HG02885 (cell line): ENCODE data around the gene PCP2.

Source experiments
- ATAC-seq: cut with Tn5 transposase; IDR thresholded peaks from one replicate; pipeline ENCODE4 v1.9.1; 2021; ENCODE audit warnings: mild to moderate bottlenecking; ENCODE audit not compliant: unreplicated experiment, poor library complexity

The PCP2 gene

DNA sequence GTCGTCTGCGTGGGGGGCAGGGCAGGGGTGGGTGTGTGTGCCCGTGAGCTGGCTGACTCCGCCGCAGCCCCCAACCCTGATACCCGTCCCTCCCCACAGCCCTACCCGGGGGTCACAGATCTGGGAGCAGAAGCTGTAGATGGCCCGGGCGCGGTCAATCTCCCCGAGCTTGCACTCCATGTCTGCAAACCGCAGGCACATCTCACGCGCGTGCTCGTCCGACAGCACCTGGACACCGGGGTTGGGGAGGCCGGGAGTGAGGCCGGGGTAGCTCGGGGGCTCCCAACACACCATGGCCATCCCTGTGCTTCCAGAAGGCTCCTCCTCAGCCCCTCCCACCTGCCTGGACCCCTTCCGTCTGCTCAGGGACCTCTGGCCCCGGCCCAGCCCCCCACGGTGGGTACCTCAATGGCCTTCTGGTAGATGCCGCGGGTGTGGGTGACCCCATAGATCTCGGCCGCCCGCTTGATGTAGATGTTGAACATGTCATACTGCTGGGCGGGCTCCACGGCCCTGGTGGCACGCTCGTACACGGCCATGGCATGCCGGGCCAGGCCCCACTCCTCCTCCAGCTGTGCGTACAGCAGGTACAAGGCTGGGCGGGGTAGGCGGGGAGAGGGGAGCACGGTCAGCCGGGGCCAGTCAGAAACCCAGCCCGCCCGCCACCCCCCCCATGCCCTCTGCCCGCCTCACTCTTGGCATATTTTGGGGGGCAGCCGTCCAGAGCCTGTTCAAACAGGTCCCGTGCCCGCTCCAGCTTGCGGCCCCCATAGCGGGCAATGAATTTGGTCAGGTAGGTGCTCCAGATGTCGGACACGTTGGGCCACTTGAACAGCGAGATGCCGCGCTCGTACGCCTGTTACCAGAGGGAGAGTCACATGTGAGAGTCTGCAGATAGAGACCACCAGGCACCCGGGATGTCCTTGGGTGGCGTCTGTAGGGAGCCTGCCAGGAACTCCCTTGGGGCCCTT is 12.8 kb downstream of the PCP2 start:
- no peak for ATAC-seq

DNA sequence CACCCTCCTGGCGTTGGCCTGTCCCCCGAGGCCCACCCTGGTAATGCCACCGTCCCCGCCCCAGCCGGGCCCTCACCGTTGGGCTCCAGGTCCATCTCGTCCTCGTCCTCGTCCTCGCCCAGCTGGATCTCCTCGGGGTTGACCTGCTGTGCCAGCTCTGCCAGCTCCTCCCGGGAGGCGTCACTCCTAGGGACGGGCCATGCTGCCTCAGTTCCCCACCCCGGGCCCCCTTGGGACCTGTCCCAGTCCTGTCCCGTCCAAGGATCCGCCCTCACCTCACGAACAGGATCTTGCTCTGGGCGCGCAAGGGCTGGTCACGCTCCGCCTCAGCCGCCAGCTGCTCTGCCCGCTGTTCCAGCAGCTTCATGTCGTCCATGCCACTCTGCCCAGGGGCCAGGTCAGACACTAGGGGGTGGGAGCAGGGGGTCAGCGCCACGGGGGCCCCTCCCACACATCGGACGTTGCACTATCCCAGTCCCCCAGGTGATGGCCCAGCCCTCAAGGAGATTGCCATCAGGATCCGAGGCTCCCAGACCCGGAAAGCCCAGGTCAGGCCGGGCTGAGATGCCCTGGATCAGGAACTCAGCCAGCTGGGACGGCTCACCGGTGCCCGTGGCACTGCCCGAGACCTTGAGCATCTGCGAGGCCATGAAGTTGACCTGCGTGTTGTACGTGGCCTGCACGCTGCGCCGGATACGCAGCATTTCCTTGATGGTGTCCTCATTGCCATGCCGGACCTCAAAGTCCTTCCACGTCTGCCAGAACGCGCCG is 13.7 kb downstream of the PCP2 start:
- no peak for ATAC-seq

DNA sequence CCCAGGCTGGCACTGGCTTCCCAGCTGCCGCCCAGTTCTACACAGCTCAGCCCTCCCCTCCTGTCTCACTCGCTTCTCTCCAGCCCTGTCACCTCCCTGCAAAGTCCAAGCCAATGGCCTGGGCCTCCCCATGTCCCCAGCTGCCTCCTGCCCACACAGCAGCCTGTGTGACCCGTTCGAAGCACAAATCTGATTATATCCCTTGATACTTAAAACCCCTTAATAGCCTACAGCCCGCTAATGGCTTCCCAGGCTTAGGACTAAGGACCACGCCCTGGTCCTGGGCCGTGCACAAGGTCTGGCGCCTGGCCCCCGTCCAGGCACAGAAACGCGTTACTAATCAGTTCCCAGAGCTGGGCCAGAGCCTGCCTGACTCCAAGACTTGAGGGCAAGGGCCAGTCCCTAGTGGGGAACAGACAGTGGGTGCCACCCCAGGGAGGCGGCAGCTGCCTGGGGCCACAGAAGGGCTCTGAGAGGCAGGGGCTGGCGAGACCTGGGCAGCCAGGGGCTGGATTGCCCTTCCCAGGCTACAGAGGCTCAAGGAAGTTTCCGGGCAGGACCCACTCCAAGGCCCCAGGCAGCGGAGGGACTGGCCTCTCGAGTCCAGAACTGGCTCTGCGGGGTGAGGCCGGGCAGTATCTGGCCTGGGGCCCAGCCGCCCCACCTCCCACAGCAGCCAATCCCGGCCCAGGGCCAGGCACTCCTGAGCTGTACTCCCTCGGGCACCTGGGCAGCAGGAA is 14.6 kb downstream of the PCP2 start:
- no peak for ATAC-seq

DNA sequence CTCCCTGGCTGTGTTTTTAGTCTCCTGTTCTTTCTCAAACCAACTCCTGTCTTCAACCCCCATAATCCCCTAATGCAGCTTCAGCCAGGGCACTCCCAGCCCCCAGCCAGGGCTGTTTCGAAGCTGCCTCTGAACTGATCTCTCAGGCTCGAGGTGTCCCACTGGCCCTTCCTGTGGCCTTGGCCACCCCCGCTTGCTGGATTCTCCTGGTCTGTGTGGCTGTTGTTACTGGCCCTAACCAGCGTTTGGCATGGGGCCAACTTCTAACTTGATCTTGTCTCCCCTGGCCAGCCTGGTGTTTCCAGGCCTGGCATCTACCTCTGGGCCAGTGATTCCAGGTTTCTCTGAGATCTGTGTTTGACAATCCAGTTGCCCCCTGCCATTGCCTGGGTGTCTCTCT is 15.2 kb downstream of the PCP2 start:
- ATAC-seq, result no peak

DNA sequence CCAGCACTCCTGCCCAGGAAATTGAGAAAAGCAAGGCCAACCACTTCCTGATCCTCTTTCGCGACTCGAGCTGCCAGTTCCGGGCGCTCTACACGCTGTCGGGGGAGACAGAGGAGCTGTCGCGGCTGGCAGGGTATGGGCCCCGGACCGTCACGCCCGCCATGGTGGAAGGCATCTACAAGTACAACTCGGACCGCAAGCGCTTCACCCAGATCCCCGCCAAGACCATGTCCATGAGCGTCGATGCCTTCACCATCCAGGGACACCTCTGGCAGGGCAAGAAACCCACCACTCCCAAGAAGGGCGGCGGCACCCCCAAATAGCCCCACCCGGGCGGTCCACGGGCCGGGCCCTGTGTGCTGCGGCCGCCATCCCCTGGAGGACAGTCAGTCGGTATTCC is 15.8 kb downstream of the PCP2 start:
- ATAC-seq, result no peak

DNA sequence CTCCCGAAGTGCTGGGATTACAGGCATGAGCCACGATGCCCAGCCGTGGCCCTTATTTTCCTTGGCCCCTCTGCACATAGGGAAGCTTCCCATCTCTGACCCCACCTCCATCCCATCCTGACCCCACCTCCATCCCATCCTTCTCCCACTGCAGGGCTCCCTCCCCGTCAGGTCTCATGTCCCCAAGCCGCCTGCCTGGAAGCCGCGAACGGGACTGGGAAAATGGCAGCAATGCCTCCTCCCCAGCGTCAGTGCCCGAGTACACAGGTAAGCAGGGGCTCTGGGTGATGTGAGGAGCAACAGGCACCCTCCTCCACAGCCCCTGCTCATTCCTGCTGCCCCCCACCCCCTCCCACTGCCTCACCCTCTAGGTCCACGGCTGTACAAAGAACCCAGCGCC is 16.3 kb downstream of the PCP2 start:
- ATAC-seq, result no peak

DNA sequence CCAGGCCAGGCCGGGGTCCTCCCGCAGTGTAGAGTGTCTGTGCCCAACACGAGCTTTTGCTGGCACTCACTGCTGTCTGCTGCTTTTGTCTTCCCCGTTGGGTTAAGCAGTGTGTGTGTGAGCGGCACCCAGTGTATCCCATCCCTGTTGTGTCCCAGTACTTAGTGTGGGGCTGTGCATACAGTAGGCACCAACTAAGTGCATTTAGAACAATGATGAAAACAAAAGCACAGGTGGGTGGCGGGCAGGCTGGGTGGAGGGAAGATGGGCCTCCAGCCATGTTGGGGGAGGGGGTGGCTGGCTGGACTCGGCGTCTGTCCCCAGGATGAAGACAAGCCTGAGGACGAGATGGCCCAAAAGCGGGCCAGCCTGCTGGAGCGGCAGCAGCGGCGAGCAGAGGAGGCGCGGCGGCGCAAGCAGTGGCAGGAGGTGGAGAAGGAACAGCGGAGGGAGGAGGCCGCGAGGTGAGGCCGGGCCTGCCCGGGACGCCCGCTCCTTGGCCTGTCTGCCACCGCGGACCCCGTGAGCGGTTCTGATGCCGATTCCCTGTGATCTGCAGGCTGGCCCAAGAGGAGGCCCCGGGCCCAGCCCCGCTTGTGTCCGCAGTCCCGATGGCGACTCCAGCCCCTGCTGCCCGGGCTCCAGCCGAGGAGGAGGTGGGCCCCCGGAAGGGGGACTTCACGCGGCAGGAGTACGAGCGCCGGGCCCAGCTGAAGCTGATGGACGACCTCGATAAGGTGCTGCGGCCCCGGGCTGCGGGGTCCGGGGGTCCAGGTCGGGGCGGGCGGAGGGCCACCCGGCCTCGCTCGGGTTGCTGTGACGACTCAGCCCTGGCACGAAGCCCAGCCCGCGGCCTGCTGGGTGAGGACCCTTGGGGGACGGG is 18.4 kb downstream of the PCP2 start:
- no peak for ATAC-seq

DNA sequence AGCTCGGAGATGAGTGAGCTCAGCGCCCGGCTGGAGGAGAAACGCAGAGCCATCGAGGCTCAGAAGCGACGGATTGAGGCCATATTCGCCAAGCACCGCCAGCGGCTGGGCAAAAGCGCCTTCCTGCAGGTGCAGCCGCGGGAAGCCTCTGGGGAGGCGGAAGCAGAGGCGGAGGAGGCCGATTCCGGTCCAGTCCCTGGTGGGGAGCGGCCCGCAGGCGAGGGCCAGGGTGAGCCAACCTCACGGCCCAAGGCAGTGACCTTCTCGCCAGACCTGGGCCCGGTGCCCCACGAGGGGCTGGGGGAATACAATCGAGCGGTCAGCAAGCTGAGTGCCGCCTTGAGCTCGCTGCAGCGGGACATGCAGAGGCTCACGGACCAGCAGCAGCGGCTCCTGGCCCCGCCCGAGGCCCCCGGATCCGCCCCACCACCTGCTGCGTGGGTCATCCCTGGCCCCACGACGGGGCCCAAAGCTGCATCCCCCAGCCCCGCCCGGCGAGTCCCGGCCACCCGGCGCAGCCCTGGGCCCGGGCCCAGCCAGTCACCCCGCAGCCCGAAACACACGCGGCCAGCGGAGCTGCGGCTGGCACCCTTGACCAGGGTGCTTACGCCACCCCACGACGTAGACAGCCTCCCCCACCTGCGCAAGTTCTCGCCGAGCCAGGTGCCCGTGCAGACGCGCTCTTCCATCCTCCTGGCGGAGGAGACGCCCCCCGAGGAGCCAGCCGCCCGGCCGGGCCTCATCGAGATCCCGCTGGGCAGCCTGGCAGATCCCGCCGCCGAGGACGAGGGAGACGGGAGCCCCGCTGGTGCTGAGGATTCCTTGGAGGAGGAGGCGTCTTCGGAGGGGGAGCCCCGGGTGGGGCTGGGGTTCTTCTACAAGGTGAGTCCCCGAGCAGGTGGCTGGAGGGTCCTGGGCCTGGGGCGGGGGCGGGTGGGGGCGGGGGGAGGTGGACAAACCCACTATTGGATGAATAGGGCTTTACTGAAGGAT is 20.9 kb downstream of the PCP2 start:
- no peak for ATAC-seq

DNA sequence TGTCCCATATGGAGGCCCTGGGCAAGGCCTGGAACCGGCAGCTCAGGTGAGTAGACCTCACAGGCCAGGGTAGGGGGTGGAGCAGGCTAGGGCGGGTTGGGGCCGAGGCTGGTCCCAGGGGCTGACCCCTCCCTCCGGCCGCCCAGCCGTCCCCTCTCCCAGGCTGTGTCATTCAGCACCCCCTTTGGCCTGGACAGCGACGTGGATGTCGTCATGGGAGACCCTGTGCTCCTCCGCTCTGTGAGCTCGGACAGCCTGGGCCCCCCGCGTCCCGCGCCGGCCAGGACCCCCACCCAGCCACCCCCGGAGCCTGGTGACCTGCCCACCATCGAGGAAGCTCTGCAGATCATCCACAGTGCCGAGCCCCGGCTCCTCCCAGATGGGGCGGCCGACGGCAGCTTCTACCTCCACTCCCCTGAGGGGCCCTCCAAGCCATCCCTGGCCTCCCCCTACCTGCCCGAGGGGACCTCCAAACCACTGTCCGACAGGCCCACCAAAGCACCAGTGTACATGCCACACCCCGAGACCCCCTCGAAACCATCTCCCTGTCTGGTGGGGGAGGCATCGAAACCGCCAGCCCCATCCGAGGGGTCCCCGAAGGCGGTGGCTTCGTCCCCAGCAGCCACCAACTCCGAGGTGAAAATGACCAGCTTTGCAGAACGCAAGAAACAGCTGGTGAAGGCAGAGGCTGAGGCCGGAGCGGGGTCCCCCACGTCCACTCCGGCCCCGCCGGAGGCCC is 21.8 kb downstream of the PCP2 start:
- ATAC-seq, result no peak

DNA sequence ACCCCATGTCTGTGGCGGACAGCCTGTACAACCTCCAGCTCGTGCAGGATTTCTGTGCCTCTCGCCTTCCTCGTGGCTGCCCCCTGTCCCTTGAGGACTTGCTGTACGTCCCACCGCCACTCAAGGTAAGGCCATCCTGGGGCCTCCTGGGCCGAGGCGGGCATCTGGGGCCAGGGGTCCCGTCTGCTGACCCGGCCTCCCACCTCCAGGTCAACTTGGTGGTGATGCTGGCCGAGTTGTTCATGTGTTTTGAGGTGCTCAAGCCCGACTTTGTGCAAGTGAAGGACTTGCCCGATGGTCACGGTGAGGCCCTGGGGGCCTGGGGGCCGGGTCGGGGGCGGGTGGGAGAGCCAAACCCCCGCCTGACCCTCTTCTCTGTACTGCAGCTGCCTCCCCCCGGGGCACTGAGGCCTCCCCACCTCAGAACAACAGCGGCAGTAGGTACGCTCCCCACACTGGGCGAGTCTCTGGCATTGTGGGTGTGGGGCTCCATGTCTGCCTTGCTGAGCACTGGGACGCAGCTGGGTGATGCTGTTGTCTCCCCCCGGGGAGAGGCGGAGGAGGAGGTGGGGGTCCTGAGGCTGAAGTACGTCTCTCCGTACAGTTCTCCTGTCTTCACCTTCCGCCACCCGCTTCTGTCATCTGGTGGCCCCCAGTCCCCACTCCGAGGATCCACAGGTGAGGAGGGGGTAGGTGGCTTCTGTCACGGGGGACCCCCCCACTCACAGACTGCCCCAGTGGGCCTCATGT is 22.9 kb downstream of the PCP2 start:
- ATAC-seq, result no peak

DNA sequence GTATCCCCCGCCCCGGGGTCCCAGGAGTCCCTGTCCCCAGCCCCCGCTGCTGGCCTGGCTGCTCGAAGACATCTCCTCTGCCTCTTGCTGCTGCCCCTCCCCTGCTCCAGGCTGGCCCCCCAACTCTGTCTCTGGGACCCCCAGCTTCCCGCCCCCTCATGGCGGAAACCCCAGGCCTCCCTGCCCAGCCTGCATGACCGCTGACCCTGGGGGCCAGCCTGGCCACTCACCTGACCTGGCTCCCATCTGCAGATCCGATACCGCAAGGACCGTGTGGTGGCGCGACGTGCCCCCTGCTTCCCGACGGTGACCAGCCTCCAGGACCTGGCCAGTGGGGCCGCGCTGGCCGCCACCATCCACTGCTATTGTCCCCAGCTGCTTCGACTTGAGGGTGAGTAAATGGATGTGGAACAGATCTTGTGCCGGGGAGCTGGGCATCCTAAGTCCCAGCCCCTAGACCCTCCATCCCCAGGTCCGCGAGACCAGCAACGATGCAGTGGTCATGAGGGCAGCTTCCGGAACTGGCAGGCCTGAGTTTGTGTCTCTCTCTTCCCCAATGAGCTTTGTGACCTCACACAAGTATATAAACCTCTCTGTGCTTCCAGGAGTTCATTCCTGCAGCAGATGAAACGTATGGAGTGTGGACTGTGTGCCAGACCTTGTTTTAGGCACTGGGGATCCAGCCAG is 25.5 kb downstream of the PCP2 start:
- ATAC-seq, result no peak

DNA sequence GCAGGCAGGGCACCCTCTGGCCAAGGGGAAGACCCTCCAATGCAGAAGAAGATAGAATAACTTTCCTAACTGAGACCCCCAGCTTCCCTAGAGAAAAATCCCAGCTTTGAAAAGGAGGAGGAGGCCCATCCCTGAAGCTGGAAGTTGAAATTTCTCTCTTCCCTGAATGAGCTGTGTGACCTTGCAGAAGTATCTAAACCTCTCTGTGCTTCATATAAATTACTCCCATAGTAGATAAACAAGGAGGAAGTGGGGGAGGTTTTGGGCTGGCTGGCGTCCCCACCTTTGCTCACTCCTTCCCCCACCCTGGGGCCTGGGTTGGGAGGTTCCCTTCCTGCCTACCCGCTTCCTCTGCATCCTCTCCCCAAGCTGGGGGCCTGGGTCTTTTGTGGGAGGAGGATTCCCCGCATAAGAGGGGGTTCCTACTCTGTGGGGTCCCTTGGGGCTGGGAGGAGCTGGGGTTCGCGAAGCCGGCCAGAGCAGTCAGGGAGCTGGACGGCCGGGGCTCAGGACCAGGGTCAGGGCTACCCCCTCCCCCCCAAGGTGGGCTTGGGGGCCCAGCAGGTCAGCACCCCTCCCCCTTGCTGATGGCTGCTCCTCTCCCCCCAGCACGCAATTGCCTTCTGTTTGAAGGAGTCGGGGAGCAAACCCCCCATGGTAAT is 26.2 kb downstream of the PCP2 start:
- ATAC-seq, result no peak

DNA sequence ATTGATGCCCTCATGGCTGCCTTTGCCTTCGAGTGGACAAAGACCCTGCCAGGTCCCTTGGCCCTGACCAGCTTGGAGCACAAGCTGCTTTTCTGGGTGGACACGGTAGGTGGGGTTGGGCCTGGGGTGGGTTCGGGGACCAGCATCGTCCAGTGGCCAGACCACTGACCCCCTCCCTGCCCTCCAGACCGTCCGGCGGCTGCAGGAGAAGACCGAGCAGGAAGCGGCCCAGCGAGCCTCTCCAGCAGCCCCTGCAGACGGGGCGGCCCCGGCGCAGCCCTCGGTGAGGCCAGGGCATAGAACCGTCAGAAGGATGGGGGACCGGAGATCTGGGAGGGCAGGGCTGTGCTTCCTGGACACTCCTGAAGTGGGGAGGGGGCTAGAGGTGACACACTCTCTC is 27.2 kb downstream of the PCP2 start:
- no peak for ATAC-seq

DNA sequence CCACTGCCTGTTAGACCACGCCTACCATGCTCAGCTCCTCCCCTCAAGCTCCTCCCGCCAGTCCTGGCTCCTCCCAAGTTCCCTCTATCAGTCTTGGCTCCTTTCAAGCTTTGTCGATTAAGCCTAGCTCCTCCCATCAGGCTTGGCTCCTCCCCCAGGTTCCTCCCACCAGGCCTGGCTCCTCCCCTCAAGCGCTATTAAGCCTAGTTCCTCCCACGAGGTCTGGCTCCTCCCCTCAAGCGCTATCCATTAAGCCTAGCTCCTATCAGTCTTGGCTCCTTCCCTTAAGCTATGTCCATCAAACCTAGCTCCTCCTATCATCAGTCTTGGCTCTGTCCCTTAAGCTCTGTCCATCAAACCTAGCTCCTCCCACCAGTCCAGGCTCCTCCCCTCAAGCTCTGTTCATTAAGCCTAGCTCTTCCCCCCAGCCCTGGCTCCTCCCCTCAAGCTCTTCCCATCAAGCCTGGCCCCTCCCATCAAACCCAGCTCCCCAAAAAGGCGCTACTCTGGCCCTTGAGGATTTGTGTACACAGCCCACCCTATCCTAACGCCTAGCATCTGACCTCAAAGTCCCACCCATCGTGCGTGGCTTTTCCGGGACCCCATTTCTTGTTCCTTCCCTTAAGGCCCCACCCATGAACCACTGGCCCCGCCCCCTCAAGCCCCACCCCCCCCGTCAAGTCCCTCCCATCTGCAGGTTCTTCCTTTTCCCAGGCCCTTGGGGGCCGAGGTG is 27.9 kb downstream of the PCP2 start:
- no peak for ATAC-seq

DNA sequence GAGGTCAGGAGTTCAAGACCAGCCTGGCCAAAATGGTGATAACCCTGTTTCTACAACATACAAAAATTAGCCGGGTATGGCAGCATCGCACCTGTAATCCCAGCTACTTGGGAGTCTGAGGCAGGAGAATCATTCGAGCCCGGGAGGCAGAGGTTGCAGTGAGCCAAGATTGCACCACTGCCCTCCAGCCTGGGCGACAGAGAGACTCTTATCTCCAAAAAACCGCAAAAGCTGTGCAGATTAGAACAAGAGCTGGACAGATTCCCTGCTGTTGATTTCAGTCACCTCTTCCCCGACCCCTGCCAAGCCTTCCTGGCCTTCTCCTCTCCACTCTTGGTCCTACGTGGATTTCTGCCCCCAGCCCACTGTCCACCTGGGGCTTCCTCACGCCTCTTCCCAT is 29.6 kb downstream of the PCP2 start:
- ATAC-seq, result no peak
